GM19467 (cell line): ENCODE data around the gene PALLD.
"Not testable (repeated sequence)": the region's sequence is repeated elsewhere in the genome, so short reads cannot be mapped to it uniquely, and the experiment has no call there.

Experiments
- ATAC-seq: cut with Tn5 transposase; IDR thresholded peaks from one replicate; pipeline ENCODE4 v1.9.1; 2021; ENCODE audit warnings: mild to moderate bottlenecking, moderate library complexity; ENCODE audit not compliant: unreplicated experiment

PALLD gene

GRCh38 chr4:168917138-168917779, 420.4 kb downstream of the PALLD start:
- no peak for ATAC-seq

GRCh38 chr4:168919706-168920324, 423.0 kb downstream of the PALLD start:
- no peak for ATAC-seq

- ATAC-seq, result no peak
Measured at GRCh38 chr4:168920441-168921065, 423.7 kb downstream of the PALLD start.

- no peak for ATAC-seq
Measured at GRCh38 chr4:168923526-168924194, 426.8 kb downstream of the PALLD start.

GRCh38 chr4:168924667-168925066, 427.8 kb downstream of the PALLD start:
- no peak for ATAC-seq

GRCh38 chr4:168925789-168926490, 429.1 kb downstream of the PALLD start:
- ATAC-seq, result no peak

- ATAC-seq, result no peak
Measured at GRCh38 chr4:168928346-168928745, 431.5 kb downstream of the PALLD start.

- no peak for ATAC-seq
Measured at GRCh38 chr4:168928875-168929274, 432.0 kb downstream of the PALLD start.

- no peak for ATAC-seq
Measured at GRCh38 chr4:168930413-168931196, 433.8 kb downstream of the PALLD start.

GRCh38 chr4:168931215-168931650, 434.4 kb downstream of the PALLD start:
- ATAC-seq, result no peak

- no peak for ATAC-seq
Measured at GRCh38 chr4:168932138-168932537, 435.3 kb downstream of the PALLD start.

- no peak for ATAC-seq
Measured at GRCh38 chr4:168933423-168933822, 436.6 kb downstream of the PALLD start.

- ATAC-seq, result not testable (repeated sequence)
Measured at GRCh38 chr4:168937473-168937872, 440.6 kb downstream of the PALLD start.

- ATAC-seq, result no peak
Measured at GRCh38 chr4:168942985-168943384, 446.1 kb downstream of the PALLD start.

GRCh38 chr4:168945291-168945690, 448.4 kb downstream of the PALLD start:
- no peak for ATAC-seq

- not testable (repeated sequence) for ATAC-seq
Measured at GRCh38 chr4:168952821-168953246, 456.0 kb downstream of the PALLD start.

- ATAC-seq, result no peak
Measured at GRCh38 chr4:168955674-168956073, 458.8 kb downstream of the PALLD start.

GRCh38 chr4:168960716-168961115, 463.9 kb downstream of the PALLD start:
- no peak for ATAC-seq

- ATAC-seq, result no peak
Measured at GRCh38 chr4:168972596-168972995, 475.7 kb downstream of the PALLD start.
